Neuronal stem cell (in vitro differentiated cells): ENCODE measurements around the gene CHID1.
A peak's percentile ranks its signal among the peaks of the same experiment; 100 is the strongest.

Source experiments
- DNase-seq: peaks from one replicate; pipeline ENCODE4 v3.0.0-alpha.2; 2013; ENCODE audit warnings: low spot score
- H2AFZ ChIP-seq: one replicate; pipeline ENCODE4 v1.6.1; 2013; ENCODE audit warnings: mild to moderate bottlenecking, low read length, inconsistent platforms
- H2AK5ac ChIP-seq: 2 replicates; pipeline ENCODE4 v1.6.1; 2013; ENCODE audit warnings: low read depth, mild to moderate bottlenecking, inconsistent platforms, low read length, moderate library complexity, mixed read lengths
- H2BK120ac ChIP-seq: 2 replicates; pipeline ENCODE4 v1.6.1; 2013; ENCODE audit warnings: low read depth, mild to moderate bottlenecking, inconsistent platforms, low read length, moderate library complexity, mixed read lengths
- H2BK12ac ChIP-seq: one replicate; pipeline ENCODE4 v1.6.1; 2013; ENCODE audit warnings: low read length, inconsistent platforms
- H2BK15ac ChIP-seq: 2 replicates; pipeline ENCODE4 v1.6.1; 2013; ENCODE audit warnings: mild to moderate bottlenecking, low read length, inconsistent platforms, mixed read lengths
- H2BK5ac ChIP-seq: one replicate; pipeline ENCODE4 v1.6.1; 2013; ENCODE audit warnings: inconsistent platforms, mild to moderate bottlenecking, low read length, moderate library complexity
- H3K14ac ChIP-seq: one replicate; pipeline ENCODE4 v1.6.1; 2013; ENCODE audit warnings: low read length, inconsistent platforms
- H3K18ac ChIP-seq: 2 replicates; pipeline ENCODE4 v1.6.1; 2013; ENCODE audit warnings: low read length, inconsistent platforms
- H3K23ac ChIP-seq: 2 replicates; pipeline ENCODE4 v1.6.1; 2013; ENCODE audit warnings: low read depth, mild to moderate bottlenecking, mixed read lengths, low read length, inconsistent platforms; ENCODE audit not compliant: poor library complexity
- H3K27ac ChIP-seq: replicated peaks from 3 replicates; pipeline ENCODE4 v1.5.1; 2013; ENCODE audit warnings: low read length, inconsistent platforms
- H3K27me3 ChIP-seq, 3 experiments: 2 replicates each; pipeline ENCODE4 v1.6.1; 2013; ENCODE audit warnings: low read length in 3 of 3, mild to moderate bottlenecking in 2 of 3, inconsistent platforms in 1 of 3, low read depth in 1 of 3, mixed read lengths in 1 of 3, moderate library complexity in 1 of 3; ENCODE audit not compliant: control insufficient read depth in 3 of 3, insufficient read depth in 3 of 3
- H3K36me3 ChIP-seq, 2 donors: replicated peaks in 1 of 2; 2 replicates each; pipeline ENCODE4 v1.6.1; 2013; ENCODE audit warnings: low read length in 2 of 2; ENCODE audit not compliant: control insufficient read depth in 2 of 2, insufficient read depth in 2 of 2
- H3K4ac ChIP-seq: 2 replicates; pipeline ENCODE4 v1.6.1; 2013; ENCODE audit warnings: inconsistent platforms, mild to moderate bottlenecking, low read length, moderate library complexity
- H3K4me1 ChIP-seq, 2 donors: 1 replicate in 1 of 2; 2 replicates in 1 of 2; pipeline ENCODE4 v1.6.1; 2013; ENCODE audit warnings: low read length in 2 of 2, low read depth in 1 of 2; ENCODE audit not compliant: control insufficient read depth in 2 of 2, insufficient read depth in 1 of 2
- H3K4me2 ChIP-seq: one replicate; pipeline ENCODE4 v1.6.1; 2013; ENCODE audit warnings: mild to moderate bottlenecking, low read length, inconsistent platforms; ENCODE audit not compliant: insufficient read depth, poor library complexity, severe bottlenecking
- H3K4me3 ChIP-seq, 2 donors: 2 replicates each; pipeline ENCODE4 v1.5.1; 2013; ENCODE audit warnings: low read length in 2 of 2, mild to moderate bottlenecking in 2 of 2, inconsistent platforms in 1 of 2, moderate library complexity in 1 of 2
- H3K79me1 ChIP-seq: one replicate; pipeline ENCODE4 v1.6.1; 2013; ENCODE audit warnings: low read depth, mild to moderate bottlenecking, inconsistent platforms, low read length, moderate library complexity
- H3K9ac ChIP-seq: one replicate; pipeline ENCODE4 v1.6.1; 2013; ENCODE audit warnings: mild to moderate bottlenecking, low read depth, low read length, inconsistent platforms; ENCODE audit not compliant: poor library complexity
- H3K9me3 ChIP-seq, 2 donors: replicated peaks in 1 of 2; 2 replicates each; pipeline versions ENCODE3 to v1.6.1; 2013; ENCODE audit warnings: low read length in 2 of 2, mild to moderate bottlenecking in 2 of 2, inconsistent platforms in 1 of 2, low read depth in 1 of 2, mixed read lengths in 1 of 2, moderate library complexity in 1 of 2; ENCODE audit not compliant: control insufficient read depth in 2 of 2, insufficient read depth in 1 of 2
- H4K8ac ChIP-seq: one replicate; pipeline ENCODE4 v1.6.1; 2013; ENCODE audit warnings: low read depth, mild to moderate bottlenecking, inconsistent platforms, low read length, moderate library complexity
- H4K91ac ChIP-seq: one replicate; pipeline ENCODE4 v1.6.1; 2013; ENCODE audit warnings: low read length, low read depth, mild to moderate bottlenecking, inconsistent platforms; ENCODE audit not compliant: poor library complexity
- WGBS, 2 donors: extraction: QIAGEN DNeasy Blood & Tissue Kit; methylation state at CpG; one replicate each; pipeline ENCODE4 v1.1.7; 2013; ENCODE audit warnings: missing lambda C conversion rate in 2 of 2, mixed read lengths in 1 of 2; ENCODE audit not compliant: insufficient read length in 2 of 2, insufficient replicate concordance in 1 of 2; ENCODE audit errors: extremely low coverage in 2 of 2; 5-methylcytosine and 5-hydroxymethylcytosine counted together

The CHID1 gene

DNA sequence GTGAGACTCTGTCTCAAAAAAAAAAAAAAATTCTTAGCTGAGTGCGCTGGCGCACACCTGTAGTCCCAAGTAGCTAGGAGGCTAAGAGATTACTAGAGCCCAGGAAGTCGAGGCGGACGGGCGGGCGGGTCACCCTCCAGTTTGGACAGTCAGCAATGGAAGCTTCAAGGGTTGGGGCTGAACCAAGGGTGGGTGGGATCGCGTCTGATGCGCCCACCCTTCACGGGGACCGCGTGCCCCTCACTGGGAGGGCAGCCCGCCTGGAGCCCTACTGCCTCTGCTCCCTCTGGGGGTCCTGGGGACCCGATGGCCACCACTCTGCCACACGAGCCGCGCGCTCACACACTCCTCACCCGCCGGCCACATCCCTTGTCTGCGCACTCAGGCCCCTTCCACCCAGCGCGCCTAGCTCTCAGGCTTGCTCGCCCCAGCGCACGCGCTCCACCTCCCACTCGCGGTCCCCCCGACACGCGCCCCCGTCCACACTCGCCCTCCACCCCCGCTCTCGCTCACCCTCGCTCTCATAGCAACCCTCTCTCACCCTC lies 494 bp downstream of the CHID1 start:
- Histone ChIP-seq H3K27ac (no peak overlapping the region), H3K27me3 (no peaks in the 10 kb centered on the region), H2BK5ac (peak overlapping the region; percentile 96), H3K18ac (peak overlapping the region; percentile 94), H3K9me3 (no peaks in the 10 kb centered on the region), H2BK15ac (peak overlapping the region; percentile 58), H3K4ac (peak overlapping the region; percentile 93), H3K36me3 (peaks cover 8 to 10% of the 10 kb centered on the region in 2 donors), H4K8ac (no peak overlapping the region), H4K91ac (no peak overlapping the region), H3K4me2 (peak overlapping the region; percentile 91), H3K79me1 (peaks cover 14% of the 10 kb centered on the region), H3K9ac (peak overlapping the region; percentile 100), H2AFZ (peak overlapping the region; percentile 93), H3K4me3 (peak overlapping the region; percentile 90 to 94), H2BK12ac (peak overlapping the region; percentile 84), H3K14ac (peak overlapping the region; percentile 100), H2BK120ac (no peak overlapping the region), H3K23ac (peak overlapping the region; percentile 98), H3K4me1 (peaks cover 8 to 14% of the 10 kb centered on the region in 2 donors), H2AK5ac (peak overlapping the region; percentile 90)
- no peak for DNase-seq
- WGBS, 2 donors, result no CpG with 5 or more reads among the region's 38 CpGs

GRCh38 chr11:909406-909805 lies 1.2 kb downstream of the CHID1 start:
- no peak overlapping the region for H2AFZ ChIP-seq
- no peak overlapping the region for H3K14ac ChIP-seq
- peaks cover 11 to 16% of the 10 kb centered on the region in 2 donors for H3K36me3 ChIP-seq
- H3K27me3 ChIP-seq, result no peaks in the 10 kb centered on the region
- no peak overlapping the region for H3K9ac ChIP-seq
- no peak overlapping the region for H2BK120ac ChIP-seq
- H4K8ac ChIP-seq, result no peak overlapping the region
- H3K4me1 ChIP-seq, result peaks cover 8 to 14% of the 10 kb centered on the region in 2 donors
- H3K4me2 ChIP-seq, result no peak overlapping the region
- no CpG with 5 or more reads among the region's 11 CpGs for WGBS, 2 donors
- H3K18ac ChIP-seq, result no peak overlapping the region
- H3K9me3 ChIP-seq, result no peaks in the 10 kb centered on the region
- no peak overlapping the region for H2BK15ac ChIP-seq
- H3K79me1 ChIP-seq, result peaks cover 14% of the 10 kb centered on the region
- H3K4ac ChIP-seq, result no peak overlapping the region
- H4K91ac ChIP-seq, result no peak overlapping the region
- no peak overlapping the region for H2AK5ac ChIP-seq
- H3K23ac ChIP-seq, result no peak overlapping the region
- peak overlapping the region in 1 of 2 donors; percentile 90 for H3K4me3 ChIP-seq
- H2BK12ac ChIP-seq, result no peak overlapping the region
- DNase-seq, result no peak
- no peak overlapping the region for H2BK5ac ChIP-seq
- H3K27ac ChIP-seq, result no peak overlapping the region

DNA sequence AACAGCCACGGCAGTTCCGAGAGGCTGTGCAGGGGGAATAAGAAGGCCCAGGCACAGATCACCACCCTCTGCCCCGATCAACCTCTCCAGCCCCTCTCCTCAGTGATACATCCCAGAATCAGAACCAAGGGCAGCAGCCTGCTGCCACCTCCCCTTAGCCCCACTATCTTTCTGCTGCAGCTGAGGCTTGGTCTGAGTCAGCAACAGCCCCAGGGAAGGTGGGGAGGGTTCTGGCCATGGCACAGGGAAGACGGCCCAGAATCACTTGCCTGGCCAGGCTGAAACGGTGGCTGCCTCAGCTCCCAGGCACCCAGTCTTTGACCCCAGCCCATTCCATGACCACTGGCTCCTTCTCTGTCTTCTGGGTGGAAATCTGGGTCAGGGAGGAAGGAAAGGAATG lies 2.3 kb downstream of the CHID1 start:
- peak overlapping the region; percentile 55 for H3K23ac ChIP-seq
- H3K9ac ChIP-seq, result no peak overlapping the region
- no peaks in the 10 kb centered on the region for H3K27me3 ChIP-seq
- H3K4me1 ChIP-seq, result peaks cover 8 to 14% of the 10 kb centered on the region in 2 donors
- no peak overlapping the region for H2BK5ac ChIP-seq
- no peak for DNase-seq
- no peak overlapping the region for H4K91ac ChIP-seq
- peaks cover 14% of the 10 kb centered on the region for H3K79me1 ChIP-seq
- H3K4me2 ChIP-seq, result no peak overlapping the region
- H3K36me3 ChIP-seq, result peaks cover 18 to 25% of the 10 kb centered on the region in 2 donors
- no peak overlapping the region for H3K14ac ChIP-seq
- H2BK12ac ChIP-seq, result no peak overlapping the region
- WGBS, 2 donors, result no CpG with 5 or more reads among the region's 5 CpGs
- no peak overlapping the region for H2BK15ac ChIP-seq
- no peak overlapping the region for H4K8ac ChIP-seq
- H2AFZ ChIP-seq, result no peak overlapping the region
- no peak overlapping the region for H2BK120ac ChIP-seq
- no peak overlapping the region for H3K4ac ChIP-seq
- no peak overlapping the region for H3K4me3 ChIP-seq
- H2AK5ac ChIP-seq, result peak overlapping the region; percentile 28
- no peaks in the 10 kb centered on the region for H3K9me3 ChIP-seq
- no peak overlapping the region for H3K27ac ChIP-seq
- H3K18ac ChIP-seq, result no peak overlapping the region

DNA sequence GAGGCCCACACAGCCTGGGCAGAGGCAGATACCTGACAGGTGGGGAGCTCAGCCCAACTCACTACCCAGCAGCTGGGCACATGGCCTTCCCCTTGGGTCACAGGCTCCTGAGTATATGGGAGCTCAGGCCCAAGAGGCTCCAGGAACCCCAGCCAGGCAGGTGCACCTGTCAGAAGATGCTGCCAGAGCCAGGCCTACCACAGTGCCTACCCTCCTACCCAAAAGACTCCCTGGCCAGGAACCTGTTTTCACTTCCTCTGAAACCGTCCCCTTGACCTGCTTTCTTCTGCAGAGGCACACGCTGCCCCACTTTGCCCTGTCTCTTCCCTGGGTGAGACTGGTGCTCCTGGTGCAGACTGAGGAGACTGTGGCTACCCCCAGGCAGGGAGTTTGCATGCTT lies 2.9 kb downstream of the CHID1 start:
- Histone ChIP-seq H3K4me1 (peaks cover 8 to 14% of the 10 kb centered on the region in 2 donors), H3K4me3 (no peak overlapping the region), H3K9ac (no peak overlapping the region), H3K36me3 (peaks cover 24 to 31% of the 10 kb centered on the region in 2 donors), H3K9me3 (no peaks in the 10 kb centered on the region), H2AFZ (no peak overlapping the region), H3K4ac (no peak overlapping the region), H3K79me1 (peaks cover 16% of the 10 kb centered on the region), H3K18ac (no peak overlapping the region), H2AK5ac (no peak overlapping the region), H4K91ac (no peak overlapping the region), H2BK15ac (no peak overlapping the region), H2BK12ac (no peak overlapping the region), H4K8ac (no peak overlapping the region), H2BK5ac (no peak overlapping the region), H2BK120ac (no peak overlapping the region), H3K4me2 (no peak overlapping the region), H3K27me3 (no peaks in the 10 kb centered on the region), H3K23ac (no peak overlapping the region), H3K14ac (no peak overlapping the region), H3K27ac (no peak overlapping the region)
- no peak for DNase-seq
- no CpG with 5 or more reads among the region's 2 CpGs for WGBS, 2 donors
